HuH-7.5 (cell line): ENCODE results near the gene EXD3.
"Not testable (repeated sequence)": the region's sequence is repeated elsewhere in the genome, so short reads cannot be mapped to it uniquely, and the experiment has no call there.

Experiments used
- DNase-seq: peaks from one replicate; pipeline ENCODE4 v3.0.0; 2011; ENCODE audit warnings: low spot score

EXD3 gene

DNA sequence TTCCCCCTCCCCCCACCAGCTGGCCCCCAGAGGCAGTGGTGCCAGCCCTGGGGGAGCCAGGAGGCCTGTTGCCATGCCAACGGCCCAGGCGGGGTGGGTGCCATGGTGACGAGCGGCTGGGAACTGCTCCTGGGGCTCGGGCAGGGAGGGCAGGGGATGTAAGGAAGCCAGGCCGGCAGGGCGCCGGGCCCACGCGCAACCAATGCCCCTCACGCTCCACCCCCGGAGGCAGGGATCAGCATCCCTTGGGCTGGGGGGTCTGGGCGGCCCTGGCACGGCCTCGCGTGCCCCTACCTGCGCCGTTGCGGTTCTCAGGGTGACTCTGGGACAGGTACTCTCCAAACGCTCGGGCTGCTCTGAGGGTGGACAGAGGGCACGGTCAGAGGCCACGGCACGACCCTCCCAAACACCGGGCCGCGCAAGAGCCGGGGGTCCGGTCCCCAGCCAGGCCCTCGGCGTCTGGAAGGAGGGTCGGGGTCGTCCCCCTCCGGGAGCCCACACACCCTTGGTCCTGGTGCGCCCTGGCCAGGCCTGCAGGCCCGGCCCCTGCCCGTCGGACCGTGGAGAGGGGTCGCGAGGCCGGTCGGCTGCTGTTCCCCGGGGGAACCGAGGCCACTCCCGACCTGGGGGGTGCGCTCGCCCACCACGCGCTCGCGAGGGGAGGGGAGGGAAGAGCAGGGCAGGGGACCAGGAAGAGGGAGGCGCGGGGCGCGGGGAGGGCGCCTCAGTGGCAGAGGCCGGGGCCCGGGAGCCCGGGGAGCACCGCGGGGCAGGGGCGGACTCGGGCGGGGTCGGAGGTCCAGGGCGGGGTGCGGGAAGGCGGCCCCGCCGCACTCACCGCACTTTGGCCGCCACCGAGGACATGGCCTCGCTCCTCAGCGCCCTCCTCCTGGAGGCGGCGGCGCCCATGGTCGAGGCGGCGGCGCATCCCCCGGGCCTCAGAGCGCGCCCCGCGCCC is 35.5 kb upstream of the EXD3 start:
- DNase-seq = peak; percentile 66

DNA sequence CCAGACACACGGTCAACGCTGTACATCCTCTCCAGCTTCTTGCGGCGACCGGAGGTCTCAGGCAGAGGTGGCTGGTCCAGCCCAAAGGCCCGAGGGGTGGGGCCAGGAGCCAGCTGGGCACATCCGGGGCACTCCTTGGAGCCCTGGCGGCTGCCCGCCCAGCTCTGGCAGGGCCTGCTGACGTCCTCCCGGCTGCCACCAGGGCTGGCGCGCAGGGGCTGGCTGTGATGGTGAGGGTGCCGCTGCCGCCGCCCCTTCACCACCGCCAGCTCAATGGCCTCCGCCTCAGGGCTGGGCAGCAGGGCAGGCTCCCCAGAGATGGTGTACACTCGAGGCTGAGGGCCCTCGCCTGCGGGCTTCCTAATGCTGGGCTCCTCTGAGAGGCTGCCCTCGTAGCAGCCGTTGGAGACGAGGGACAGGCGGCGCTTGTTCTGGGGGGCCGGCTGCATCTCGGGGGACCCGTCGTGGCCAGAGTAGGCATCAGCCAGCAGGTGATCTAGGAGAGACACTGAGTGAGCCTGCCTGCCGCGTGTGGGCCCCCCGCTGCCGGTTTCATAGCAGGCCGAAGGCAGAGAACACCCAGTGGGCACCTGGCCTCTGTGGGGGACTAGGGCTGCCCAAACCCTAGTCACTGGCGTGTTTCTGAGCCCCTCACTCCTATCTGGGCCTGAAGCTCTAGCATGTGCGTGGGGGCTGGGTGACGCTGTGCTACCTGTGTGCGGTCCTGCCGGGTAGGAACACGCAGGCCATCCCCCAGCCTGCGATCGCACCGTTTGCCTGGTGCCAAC is 34.6 kb upstream of the EXD3 start:
- no peak for DNase-seq

GRCh38 chr9:137456864-137457405 is 34.0 kb upstream of the EXD3 start:
- no peak for DNase-seq

- DNase-seq = no peak
These were observed 33.3 kb upstream of the EXD3 start for GRCh38 chr9:137456061-137456863.

GRCh38 chr9:137455359-137455991 is 32.5 kb upstream of the EXD3 start:
- no peak for DNase-seq

DNA sequence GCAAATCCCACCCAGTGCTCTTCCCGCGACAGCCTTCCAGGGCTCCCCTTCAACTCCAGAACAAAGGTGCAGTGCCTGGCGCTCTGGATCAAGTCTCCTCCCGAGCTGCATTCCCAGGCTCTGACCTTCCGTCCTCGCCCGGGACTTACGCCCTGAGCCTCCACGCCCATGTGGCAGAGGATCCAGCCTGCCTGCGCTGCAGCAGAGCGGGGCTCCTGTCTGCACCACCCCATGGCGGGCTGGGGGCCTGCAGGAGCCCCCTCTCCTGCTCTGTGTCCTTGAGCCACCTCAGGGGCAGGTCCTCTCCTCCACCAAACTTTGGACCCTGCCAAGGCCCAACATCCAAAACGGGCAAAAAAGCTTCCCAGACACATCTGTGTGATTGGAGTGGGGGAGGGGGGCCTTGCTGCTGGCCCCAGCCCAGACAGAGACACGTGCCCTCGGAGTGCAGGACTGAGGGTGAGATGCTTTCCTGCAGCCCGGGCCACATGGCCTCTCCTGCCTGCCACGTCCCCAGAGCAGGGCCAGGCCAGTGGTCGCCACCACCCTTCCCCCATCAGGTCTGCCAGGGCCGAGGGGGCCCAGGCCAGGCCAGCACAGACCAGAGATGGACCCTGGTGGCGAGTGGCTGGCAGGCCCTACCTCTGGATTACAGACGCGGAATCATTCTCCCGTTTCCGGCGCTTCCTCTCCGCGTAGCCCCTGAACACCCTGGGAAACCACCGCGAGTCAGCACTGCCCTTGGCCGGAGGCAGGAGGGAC is 31.8 kb upstream of the EXD3 start:
- no peak for DNase-seq

DNA sequence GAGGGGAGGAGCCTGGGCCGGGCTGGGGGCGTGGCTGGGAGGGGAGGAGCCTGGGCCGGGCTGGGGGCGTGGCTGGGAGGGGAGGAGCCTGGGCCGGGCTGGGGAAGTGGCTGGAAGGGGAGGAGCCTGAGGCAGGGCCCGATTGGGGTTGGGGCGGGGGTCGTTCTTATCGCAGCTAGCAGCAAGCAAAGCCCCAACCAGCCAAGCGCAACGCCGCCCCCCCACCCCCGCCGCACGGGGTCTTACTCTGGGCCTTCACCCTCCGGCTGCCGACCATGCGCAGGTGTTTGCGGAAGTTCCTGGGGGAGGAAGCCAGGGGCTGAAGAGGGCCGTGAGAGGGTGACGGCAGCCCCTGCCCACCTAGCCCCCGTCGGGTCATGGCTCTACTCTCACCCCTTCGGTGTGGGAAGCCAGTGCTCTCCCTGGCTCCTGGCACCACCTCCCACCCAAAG is 31.2 kb upstream of the EXD3 start:
- DNase-seq = no peak

- DNase-seq = no peak
These were observed 30.7 kb upstream of the EXD3 start for GRCh38 chr9:137453643-137454081.

DNA sequence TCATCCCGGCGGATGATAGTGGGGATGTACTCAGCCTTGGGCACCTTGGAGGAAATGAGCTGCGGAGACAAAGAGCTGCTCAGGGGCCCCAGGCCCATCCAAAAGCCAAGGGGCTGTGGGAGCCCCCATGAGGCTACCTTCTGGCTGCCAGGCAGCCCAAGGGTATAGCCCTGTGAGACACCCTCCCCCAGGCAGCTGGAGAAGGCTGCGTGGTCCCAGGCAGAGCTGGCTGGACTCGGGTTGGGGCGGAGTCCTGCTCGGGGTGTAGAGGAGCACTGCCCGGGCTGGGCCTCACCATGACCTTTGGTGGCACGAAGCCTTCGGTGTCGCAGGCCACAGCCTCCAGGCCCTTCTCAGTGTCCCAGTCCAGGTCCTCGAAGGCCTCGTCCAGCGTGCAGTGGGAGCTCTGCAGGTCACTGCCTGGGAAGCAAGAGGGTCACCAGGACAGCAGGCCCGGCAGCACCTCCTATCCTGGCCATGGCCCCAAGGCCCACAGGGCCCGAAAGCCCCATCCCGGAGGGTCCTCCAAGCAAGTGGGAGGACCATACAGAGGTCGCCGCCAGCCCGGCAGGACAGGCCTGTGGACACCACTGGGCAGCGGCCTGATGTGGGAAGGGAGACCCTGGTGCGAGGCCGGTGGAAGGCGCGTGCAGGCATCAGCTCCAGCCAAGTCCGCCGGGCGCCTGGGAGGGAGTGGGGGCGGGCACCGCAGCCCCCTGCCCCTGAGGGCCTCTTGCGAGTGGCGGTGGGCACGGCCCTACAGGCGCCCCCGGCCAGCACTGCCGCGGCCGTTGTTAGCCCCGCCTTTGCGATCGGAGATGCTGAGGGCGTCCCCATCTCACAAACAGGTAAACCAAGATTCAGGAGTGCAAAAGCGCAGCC is 30.0 kb upstream of the EXD3 start:
- DNase-seq = no peak

DNA sequence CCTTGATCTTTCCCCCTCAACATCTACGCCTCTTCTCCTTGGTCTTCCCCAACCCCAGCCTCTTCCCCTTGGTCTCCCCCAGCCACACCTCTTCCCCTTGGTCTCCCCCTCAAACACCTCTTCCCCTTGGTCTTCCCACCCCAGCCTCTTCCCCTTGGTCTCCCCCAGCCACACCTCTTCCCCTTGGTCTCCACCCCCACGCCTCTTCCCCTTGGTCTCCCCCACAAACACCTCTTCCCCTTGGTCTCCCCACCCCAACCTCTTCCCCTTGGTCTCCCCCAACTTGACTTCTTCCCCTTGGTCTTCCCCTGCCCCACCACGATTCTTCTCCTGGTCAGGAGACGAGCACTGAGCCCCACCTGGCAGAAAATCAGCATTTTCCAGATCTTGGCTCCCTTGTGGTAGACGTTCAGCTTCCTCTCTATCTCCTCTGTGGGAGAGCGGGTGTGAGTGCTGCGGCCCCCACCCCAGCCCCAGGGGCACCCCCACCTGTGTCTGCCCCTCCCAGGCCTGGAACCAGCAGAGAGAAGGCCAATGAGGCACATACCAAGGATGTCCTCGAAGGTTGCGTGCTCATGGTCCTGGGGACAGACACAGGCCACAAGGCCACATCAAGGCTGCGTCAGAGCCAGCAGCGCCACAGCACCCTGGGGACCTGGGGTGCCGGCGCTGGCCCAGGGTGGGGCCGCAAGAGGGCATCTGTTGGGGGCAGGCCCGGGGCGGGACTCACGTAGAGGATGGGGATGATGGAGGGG is 29.2 kb upstream of the EXD3 start:
- no peak for DNase-seq

DNA sequence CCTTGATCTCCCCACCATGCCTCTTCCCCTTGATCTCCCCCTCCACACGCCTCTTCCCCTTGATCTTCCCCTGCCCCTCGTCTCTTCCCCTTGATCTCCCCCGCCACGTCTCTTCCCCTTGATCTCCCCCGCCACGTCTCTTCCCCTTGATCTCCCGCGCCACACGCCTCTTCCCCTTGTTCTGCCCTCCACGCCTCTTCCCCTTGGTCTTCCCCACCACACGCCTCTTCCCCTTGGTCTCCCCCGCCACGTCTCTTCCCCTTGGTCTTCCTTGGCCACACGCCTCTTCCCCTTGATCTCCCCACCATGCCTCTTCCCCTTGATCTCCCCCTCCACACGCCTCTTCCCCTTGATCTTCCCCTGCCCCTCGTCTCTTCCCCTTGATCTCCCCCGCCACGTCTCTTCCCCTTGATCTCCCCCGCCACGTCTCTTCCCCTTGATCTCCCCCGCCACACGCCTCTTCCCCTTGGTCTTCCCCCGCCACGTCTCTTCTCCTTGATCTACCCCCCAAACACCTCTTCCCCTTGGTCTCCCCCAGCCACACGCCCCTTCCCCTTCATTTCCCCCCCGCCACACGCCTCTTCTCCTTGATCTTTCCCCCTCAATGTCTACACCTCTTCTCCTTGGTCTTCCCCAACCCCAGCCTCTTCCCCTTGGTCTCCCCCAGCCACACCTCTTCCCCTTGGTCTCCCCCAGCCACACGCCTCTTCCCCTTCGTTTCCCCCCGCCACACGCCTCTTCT is 28.5 kb upstream of the EXD3 start:
- DNase-seq = not testable (repeated sequence)

DNA sequence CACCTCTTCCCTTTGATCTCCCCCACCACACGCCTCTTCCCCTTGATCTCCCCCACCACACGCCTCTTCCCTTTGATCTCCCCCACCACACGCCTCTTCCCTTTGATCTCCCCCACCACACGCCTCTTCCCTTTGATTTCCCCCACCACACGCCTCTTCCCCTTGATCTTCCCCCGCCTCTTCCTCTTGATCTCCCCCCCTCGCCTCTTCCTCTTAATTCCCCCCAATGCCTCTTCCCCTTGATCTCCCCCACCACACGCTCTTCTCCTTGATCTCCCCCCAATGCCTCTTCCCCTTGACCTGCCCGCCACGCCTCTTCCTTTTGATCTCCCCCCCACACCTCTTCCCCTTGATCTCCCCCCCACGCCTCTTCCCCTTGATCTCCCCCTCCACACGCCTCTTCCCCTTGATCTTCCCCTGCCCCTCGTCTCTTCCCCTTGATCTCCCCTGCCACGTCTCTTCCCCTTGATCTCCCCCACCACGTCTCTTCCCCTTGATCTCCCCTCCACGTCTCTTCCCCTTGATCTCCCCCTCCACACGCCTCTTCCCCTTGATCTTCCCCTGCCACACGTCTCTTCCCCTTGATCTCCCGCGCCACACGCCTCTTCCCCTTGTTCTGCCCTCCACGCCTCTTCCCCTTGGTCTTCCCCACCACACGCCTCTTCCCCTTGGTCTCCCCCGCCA is 27.7 kb upstream of the EXD3 start:
- not testable (repeated sequence) for DNase-seq

- no peak for DNase-seq
These were observed 27.1 kb upstream of the EXD3 start for GRCh38 chr9:137449931-137450538.

DNA sequence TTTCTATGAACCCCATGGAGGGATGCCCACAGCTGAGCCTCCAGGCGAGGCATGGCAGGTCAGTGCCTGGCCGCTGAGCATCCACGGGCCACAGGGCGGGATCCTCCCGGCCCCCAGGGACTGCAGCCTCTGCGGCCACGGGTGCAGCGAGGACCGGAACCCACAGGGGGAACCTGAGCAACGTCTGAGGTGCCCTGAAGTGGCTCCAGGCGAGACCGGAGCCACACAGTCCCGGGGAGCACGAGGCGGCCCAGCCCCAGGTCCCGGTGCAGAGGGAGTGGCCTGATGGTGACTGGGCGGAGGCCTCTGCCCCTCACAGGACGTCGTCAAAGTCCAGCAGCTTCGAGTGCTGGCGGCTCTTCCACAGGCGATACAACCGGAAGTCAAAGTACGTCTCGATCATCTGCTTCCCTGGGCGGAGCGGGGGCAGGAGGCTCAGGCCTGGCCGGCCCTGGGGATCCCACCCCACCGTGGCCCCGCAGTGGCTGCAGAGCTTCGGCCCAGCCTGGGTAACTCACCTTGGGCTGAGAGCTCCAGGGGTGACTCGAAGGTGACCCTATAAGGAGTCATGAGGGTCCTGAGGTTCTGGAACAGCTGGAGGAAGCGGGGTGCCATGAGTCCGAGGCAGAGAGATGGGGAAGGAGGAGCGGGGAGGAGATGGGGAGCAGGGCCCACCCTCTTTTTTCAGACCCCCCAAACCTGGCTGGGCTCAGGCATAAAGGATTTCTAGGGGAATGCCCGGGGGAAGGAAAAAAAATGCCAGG is 26.3 kb upstream of the EXD3 start:
- DNase-seq = no peak

- no peak for DNase-seq
These were observed 25.6 kb upstream of the EXD3 start for GRCh38 chr9:137448602-137448962.
